GM12878 (cell line): ENCODE data around the gene ACTR2. TPM values are rescaled to one million over a fixed set of nuclear protein-coding genes. Genes with fewer than 3 reads are reported as not detected.
"Not testable (repeated sequence)": the region's sequence is repeated elsewhere in the genome, so short reads cannot be mapped to it uniquely, and the experiment has no call there.

Source experiments
- ATAC-seq: fragments of 200-7000 bp; cut with Tn5 transposase; 3 replicates; pipeline ENCODE4 v1.9.1; 2020; ENCODE audit warnings: mild to moderate bottlenecking, moderate library complexity
- BruUV-seq: library from RNA; stranded (reverse); fragments of 400-500 nt; replicated peaks from 2 replicates; lab custom pipeline; 2021; lab: Mats Ljungman, UMichigan
- CTCF ChIA-PET: fragments of 300-600 bp; sonication (Branson Sonifier 250); formaldehyde crosslinking; extraction: SDS; loops from one replicate; lab custom pipeline; 2021; ENCODE audit warnings: inconsistent platforms; lab: Yijun Ruan, JAX
- POLR2A ChIA-PET: fragments of 350-600 bp; formaldehyde crosslinking; extraction: SDS; loops from one replicate; lab custom pipeline; 2021; ENCODE audit warnings: inconsistent platforms; lab: Charles Lee
- RAD21 ChIA-PET: fragments of 300-600 bp; sonication (Branson Sonifier 250); formaldehyde crosslinking; loops from one replicate; lab custom pipeline; 2023; ENCODE audit warnings: antibody characterized with exemption; ENCODE audit not compliant: unreplicated experiment; lab: Charles Lee
- SMC1A ChIA-PET: fragments of 300-600 bp; sonication (Branson Sonifier 250); formaldehyde crosslinking; loops from one replicate; lab custom pipeline; 2023; ENCODE audit not compliant: unreplicated experiment, uncharacterized antibody; lab: Charles Lee
- DNase-seq: peaks from one replicate; pipeline ENCODE4 v3.0.0-alpha.2; 2011; ENCODE audit warnings: low read depth, low spot score
- FAIRE-seq: peaks from 3 replicates; lab custom pipeline; 2011; peaks lifted over from hg19 to GRCh38; lab: Jason Lieb, UNC
- H2AFZ ChIP-seq: 2 replicates; pipeline ENCODE4 v1.6.0; 2011; ENCODE audit warnings: low read depth, low read length, control low read depth; ENCODE audit not compliant: control insufficient read depth
- H3K27ac ChIP-seq: 2 replicates; pipeline ENCODE4 v1.5.1; 2011; ENCODE audit warnings: control low read depth; ENCODE audit not compliant: control insufficient read depth, insufficient read depth
- H3K27me3 ChIP-seq, 2 experiments: replicated peaks in 1 of 2; 2 replicates each; pipeline versions ENCODE4 v1.6.0 to v1.6.1; 2011; ENCODE audit warnings: low read length in 1 of 2; ENCODE audit not compliant: control insufficient read depth in 2 of 2, insufficient read depth in 2 of 2
- H3K36me3 ChIP-seq, 2 experiments: 2 replicates each; pipeline ENCODE4 v1.5.1; 2011; ENCODE audit warnings: low read length in 1 of 2; ENCODE audit not compliant: control insufficient read depth in 2 of 2, insufficient read depth in 2 of 2
- H3K4me1 ChIP-seq: 2 replicates; pipeline ENCODE4 v1.6.1; 2011; ENCODE audit warnings: mild to moderate bottlenecking, low read length, moderate library complexity, mixed read lengths; ENCODE audit not compliant: control insufficient read depth, insufficient read depth
- H3K4me2 ChIP-seq: 2 replicates; pipeline ENCODE4 v1.6.0; 2011; ENCODE audit warnings: control low read depth; ENCODE audit not compliant: control insufficient read depth, insufficient read depth
- H3K4me3 ChIP-seq: fragments of 200-600 bp; sonication (generic); 2 replicates; pipeline ENCODE4 v1.5.1; 2016
- H3K79me2 ChIP-seq: 2 replicates; pipeline ENCODE4 v1.6.0; 2011; ENCODE audit warnings: low read length; ENCODE audit not compliant: control insufficient read depth, insufficient read depth
- H3K9ac ChIP-seq: 2 replicates; pipeline ENCODE4 v1.8.0; 2011; ENCODE audit warnings: low read length, control low read depth, mixed read lengths; ENCODE audit not compliant: control insufficient read depth, insufficient read depth
- H3K9me3 ChIP-seq: replicated peaks from 3 replicates; pipeline ENCODE4 v1.5.1; 2011; ENCODE audit warnings: mild to moderate bottlenecking, low read length; ENCODE audit not compliant: control insufficient read depth, insufficient read depth
- H4K20me1 ChIP-seq: 2 replicates; pipeline ENCODE4 v1.6.0; 2011; ENCODE audit not compliant: control insufficient read depth, insufficient read depth
- BCLAF1 ChIP-seq: fragments of 450-650 bp; IDR thresholded peaks from 2 replicates; pipeline ENCODE4 v1.6.1; 2017; ENCODE audit warnings: antibody characterized with exemption, mild to moderate bottlenecking, moderate library complexity
- WGBS: methylation state at CpG from one replicate; pipeline ENCODE4 v1.1.6; 2016; ENCODE audit warnings: low lambda C conversion rate; ENCODE audit not compliant: insufficient replicate concordance, insufficient coverage; ENCODE audit errors: missing lambda C conversion rate; 5-methylcytosine and 5-hydroxymethylcytosine counted together
- in situ Hi-C: fragments of 300-500 bp; cut with MboI; formaldehyde crosslinking; loops from 9 replicates; pipeline ENCODE4 v1.14.3; 2018; ENCODE audit warnings: mixed read lengths
- intact Hi-C: fragments of 100-400 bp; cut with micrococcal nuclease; formaldehyde crosslinking; loops from one replicate; pipeline ENCODE4 v1.14.2; 2022; ENCODE audit not compliant: unreplicated experiment
- polyA plus RNA-seq, 11 experiments: library from polyadenylated mRNA; depleted of rRNA in 4 of 11; unstranded in 6 of 11; stranded (reverse) in 5 of 11; fragments of >200 nt; fragmentation: Nextera tagmentation in 4 of 11; fragmentation: Illumina TruSeq in 1 of 11; extraction: Ambion mirVana in 4 of 11; extraction: Trizol in 1 of 11; gene quantifications; 1 replicate in 1 of 11; 2 replicates in 10 of 11; pipeline versions ENCODE4 v1.2.1 to v1.2.3, GENCODE V29; 2011 to 2016; ENCODE audit warnings: inconsistent platforms in 2 of 11, missing spikeins in 2 of 11, low read depth in 1 of 11
- total RNA-seq, 4 experiments: library from RNA; depleted of rRNA in 3 of 4; stranded (reverse); fragments of >200 nt in 3 of 4; fragmentation: Illumina TruSeq in 1 of 4; extraction: Trizol in 1 of 4; gene quantifications; 2 replicates each; pipeline versions ENCODE4 v1.2.1 to v1.2.3, GENCODE V29; 2013 to 2021

ACTR2 gene
- total and polyA plus RNA-seq, 10 of the 15 experiments (the other 5 are each of a cell fraction or from before 2014, with no cell fraction given): 94.2 to 401 (median 195) TPM

- no peak for TF ChIP-seq BCLAF1
These were observed 45.1 kb upstream of the ACTR2 start (continued) for GRCh38 chr2:65182570-65182969.

- not testable (repeated sequence) for BruUV-seq
These were observed 44.2 kb upstream of the ACTR2 start for GRCh38 chr2:65183406-65183805.

More at GRCh38 chr2:65183406-65183805, 44.2 kb upstream of the ACTR2 start:
- intact Hi-C loops: loop anchor here (10.0 kb wide), 1 partner anchor 289 kb away; no protein-coding TSS in a partner anchor
- H3K4me1 ChIP-seq, H3K4me3 ChIP-seq, in situ Hi-C loops, POLR2A ChIA-PET, ATAC-seq, DNase-seq, H3K4me2 ChIP-seq, H3K9ac ChIP-seq, RAD21 ChIA-PET, H3K27ac ChIP-seq, SMC1A ChIA-PET, H3K9me3 ChIP-seq, H3K27me3 ChIP-seq, H4K20me1 ChIP-seq, H3K79me2 ChIP-seq, H3K36me3 ChIP-seq, FAIRE-seq, H2AFZ ChIP-seq: not testable (repeated sequence)
- CTCF ChIA-PET: interaction anchor here (1.1 kb wide), 1 partner anchor 118 kb away, joined by 6 read pairs; no protein-coding TSS in a partner anchor
- 70% methylated on average over 4 of the region's 4 CpGs for WGBS
